ENCODE measurements around the gene PCDH9.
"Not testable (repeated sequence)": the region's sequence is repeated elsewhere in the genome, so short reads cannot be mapped to it uniquely, and the experiment has no call there.

Gene PCDH9

DNA sequence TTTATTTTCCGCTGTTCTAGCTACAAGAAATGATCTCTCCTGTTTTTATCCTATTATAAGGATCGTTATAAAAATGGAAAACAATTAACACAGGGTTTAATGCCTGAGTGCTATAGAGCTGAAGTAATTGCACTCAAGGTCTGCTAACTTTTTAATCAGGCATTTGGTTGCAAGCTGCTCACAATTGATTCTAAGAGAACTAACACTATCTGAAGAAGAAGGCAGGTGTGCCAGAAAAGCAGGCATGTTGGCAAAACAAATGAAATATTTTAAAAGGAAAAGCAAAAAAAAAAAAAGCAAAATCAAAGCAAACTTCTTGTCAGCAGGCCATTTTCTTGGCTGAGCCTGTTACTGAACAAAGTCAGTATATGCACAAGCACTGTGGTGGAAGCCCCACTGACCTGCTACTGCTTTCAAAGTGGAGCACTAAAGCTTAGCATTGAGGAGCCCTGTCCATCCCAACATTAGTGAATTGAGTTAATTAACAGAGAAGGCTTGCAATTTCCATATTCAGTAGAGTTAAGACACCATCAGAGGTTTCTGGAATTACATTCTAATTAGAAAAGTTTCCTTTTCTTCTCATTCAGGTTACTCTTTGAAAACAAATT lies 574.2 kb downstream of the PCDH9 start:
- no peak for DNase-seq (ENCODE audit: low read depth)
- Histone ChIP-seq H3K9me3 (ENCODE audit: control insufficient read depth, low read length) (no peaks in the 10 kb centered on the region), H3K9ac (ENCODE audit: low read length) (no peak overlapping the region), H3K27me3 (replicated peaks; ENCODE audit: control insufficient read depth, insufficient read depth, low read length) (no peaks in the 10 kb centered on the region), H3K4me3 (ENCODE audit: low read length) (no peak overlapping the region), H3K4me1 (ENCODE audit: control insufficient read depth, insufficient read depth, low read length) (peaks cover 19% of the 10 kb centered on the region), H3K36me3 (ENCODE audit: control insufficient read depth, insufficient read depth, low read length, severe bottlenecking) (no peaks in the 10 kb centered on the region)

DNA sequence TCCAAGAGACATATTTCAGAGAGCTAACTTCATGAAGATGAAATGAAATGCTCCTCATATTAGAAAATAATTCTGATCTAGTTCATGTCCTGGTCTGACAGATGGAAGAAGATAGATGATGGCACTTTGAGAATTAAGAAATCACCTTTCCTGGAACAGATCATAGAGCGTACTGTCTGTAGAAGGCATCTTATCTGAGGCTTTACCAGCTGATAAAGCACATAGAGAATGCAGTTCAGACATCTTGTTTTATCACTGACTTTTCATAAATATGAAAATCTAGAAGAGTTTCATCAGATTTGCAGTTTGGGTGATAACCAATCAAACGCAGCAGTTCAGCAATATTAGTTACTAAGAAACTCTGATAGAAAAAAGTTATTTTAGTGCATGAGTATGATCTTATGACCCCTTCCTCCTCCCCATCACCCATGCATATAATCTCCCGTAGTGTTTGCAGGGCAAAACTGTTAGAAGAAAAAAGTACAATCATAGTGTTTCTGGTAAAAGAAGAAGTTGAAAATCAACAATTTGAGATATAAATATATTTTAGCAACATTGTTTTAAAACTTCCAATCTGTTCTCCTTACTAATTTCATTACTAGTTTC lies 585.2 kb downstream of the PCDH9 start:
- no peak for DNase-seq (ENCODE audit: low read depth)
- no peaks in the 10 kb centered on the region for H3K36me3 ChIP-seq (ENCODE audit: control insufficient read depth, insufficient read depth, low read length, severe bottlenecking)
- H3K4me3 ChIP-seq (ENCODE audit: low read length): no peak overlapping the region
- H3K27me3 ChIP-seq (replicated peaks; ENCODE audit: control insufficient read depth, insufficient read depth, low read length): no peaks in the 10 kb centered on the region
- H3K4me1 ChIP-seq (ENCODE audit: control insufficient read depth, insufficient read depth, low read length): no peaks in the 10 kb centered on the region
- no peaks in the 10 kb centered on the region for H3K9me3 ChIP-seq (ENCODE audit: control insufficient read depth, low read length)
- H3K9ac ChIP-seq (ENCODE audit: low read length): no peak overlapping the region

DNA sequence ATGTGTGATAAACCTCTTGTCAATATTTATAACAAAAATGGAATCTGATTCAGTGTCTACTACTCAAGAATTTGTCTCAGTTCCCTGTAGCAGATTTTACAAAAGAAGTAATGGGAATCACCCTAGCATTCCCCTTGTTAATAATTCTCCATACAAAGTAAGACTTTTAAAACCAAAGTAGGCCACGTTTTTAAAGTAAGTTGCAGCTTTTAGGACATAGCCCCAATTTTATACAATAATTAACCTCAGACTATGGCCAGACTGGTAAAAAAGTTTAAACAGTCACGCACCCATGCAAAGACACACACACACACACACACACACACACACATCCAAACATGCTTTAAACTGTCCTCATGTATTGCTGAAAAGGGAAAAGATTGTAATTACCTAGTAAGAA lies 589.9 kb downstream of the PCDH9 start:
- no peak for DNase-seq (ENCODE audit: low read depth)
- Histone ChIP-seq H3K9me3 (ENCODE audit: control insufficient read depth, low read length) (no peaks in the 10 kb centered on the region), H3K9ac (ENCODE audit: low read length) (no peak overlapping the region), H3K4me1 (ENCODE audit: control insufficient read depth, insufficient read depth, low read length) (peaks cover 6% of the 10 kb centered on the region), H3K36me3 (ENCODE audit: control insufficient read depth, insufficient read depth, low read length, severe bottlenecking) (no peaks in the 10 kb centered on the region), H3K27me3 (replicated peaks; ENCODE audit: control insufficient read depth, insufficient read depth, low read length) (no peaks in the 10 kb centered on the region), H3K4me3 (ENCODE audit: low read length) (no peak overlapping the region)

DNA sequence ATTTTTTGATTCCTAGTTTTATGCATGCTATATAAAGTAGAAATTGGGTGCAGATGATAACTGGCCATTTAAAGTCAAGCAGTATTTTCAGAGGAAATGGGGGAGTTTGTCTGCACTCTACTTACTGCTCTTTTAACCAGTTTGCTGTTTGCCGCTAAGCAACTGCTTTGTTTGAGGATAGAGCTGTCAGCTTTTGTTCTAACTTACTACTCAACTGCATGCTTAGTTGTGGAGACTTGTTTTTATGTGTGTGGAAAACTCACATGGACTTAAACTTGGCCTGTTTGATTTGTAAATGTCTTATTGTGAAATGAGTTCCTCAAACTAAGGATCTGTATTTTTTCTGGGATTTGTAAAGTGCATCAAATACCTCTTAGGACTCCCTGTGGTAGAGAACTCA lies 591.1 kb downstream of the PCDH9 start:
- DNase-seq (ENCODE audit: low read depth): no peak
- no peak overlapping the region for H3K4me3 ChIP-seq (ENCODE audit: low read length)
- no peaks in the 10 kb centered on the region for H3K27me3 ChIP-seq (replicated peaks; ENCODE audit: control insufficient read depth, insufficient read depth, low read length)
- no peaks in the 10 kb centered on the region for H3K36me3 ChIP-seq (ENCODE audit: control insufficient read depth, insufficient read depth, low read length, severe bottlenecking)
- H3K9ac ChIP-seq (ENCODE audit: low read length): no peak overlapping the region
- H3K9me3 ChIP-seq (ENCODE audit: control insufficient read depth, low read length): no peaks in the 10 kb centered on the region
- H3K4me1 ChIP-seq (ENCODE audit: control insufficient read depth, insufficient read depth, low read length): peaks cover 18% of the 10 kb centered on the region

DNA sequence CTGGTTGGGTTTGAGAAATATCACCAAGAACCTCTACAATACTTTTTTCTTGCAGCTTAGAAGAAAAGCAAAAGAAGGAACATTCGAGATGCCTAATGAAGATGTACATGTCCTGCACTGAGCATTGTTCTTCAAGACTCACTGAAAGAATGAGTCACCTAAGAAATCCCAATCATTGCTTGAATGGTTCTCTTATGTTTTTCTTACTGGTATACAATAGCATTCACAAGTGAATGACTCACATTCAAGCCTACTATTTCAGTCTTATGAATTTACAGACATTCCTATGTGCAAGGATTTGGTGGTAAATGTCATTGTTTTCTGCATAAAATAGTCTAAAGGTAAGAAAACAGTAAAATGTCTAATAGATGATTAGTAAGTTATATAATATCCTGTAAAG lies 594.6 kb downstream of the PCDH9 start:
- Histone ChIP-seq H3K27me3 (replicated peaks; ENCODE audit: control insufficient read depth, insufficient read depth, low read length) (no peaks in the 10 kb centered on the region), H3K4me3 (ENCODE audit: low read length) (no peak overlapping the region), H3K36me3 (ENCODE audit: control insufficient read depth, insufficient read depth, low read length, severe bottlenecking) (no peaks in the 10 kb centered on the region), H3K9ac (ENCODE audit: low read length) (no peak overlapping the region), H3K9me3 (ENCODE audit: control insufficient read depth, low read length) (no peaks in the 10 kb centered on the region), H3K4me1 (ENCODE audit: control insufficient read depth, insufficient read depth, low read length) (peaks cover 18% of the 10 kb centered on the region)
- peak; percentile 80 for DNase-seq (ENCODE audit: low read depth)

DNA sequence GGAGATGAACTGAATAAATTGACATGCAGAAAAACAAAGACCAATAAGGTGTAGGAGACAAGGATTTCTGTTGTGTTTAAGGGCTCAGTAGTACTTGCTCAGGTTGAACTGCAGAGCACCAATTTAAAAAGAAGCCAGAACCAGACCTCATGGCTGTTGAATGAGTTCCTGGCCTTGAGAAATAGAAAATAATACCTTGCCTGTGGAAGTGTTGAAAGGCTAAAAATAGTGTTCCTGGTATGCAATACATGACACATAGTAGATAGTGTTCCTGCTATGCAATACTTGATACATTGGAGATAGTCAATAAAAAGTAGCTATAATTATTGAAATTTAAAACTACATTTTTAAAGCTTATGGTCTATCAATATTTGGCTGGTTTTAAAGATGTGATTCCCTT lies 595.8 kb downstream of the PCDH9 start:
- no peaks in the 10 kb centered on the region for H3K36me3 ChIP-seq (ENCODE audit: control insufficient read depth, insufficient read depth, low read length, severe bottlenecking)
- peaks cover 4% of the 10 kb centered on the region for H3K9me3 ChIP-seq (ENCODE audit: control insufficient read depth, low read length)
- peaks cover 18% of the 10 kb centered on the region for H3K4me1 ChIP-seq (ENCODE audit: control insufficient read depth, insufficient read depth, low read length)
- no peaks in the 10 kb centered on the region for H3K27me3 ChIP-seq (replicated peaks; ENCODE audit: control insufficient read depth, insufficient read depth, low read length)
- no peak for DNase-seq (ENCODE audit: low read depth)
- H3K4me3 ChIP-seq (ENCODE audit: low read length): no peak overlapping the region
- no peak overlapping the region for H3K9ac ChIP-seq (ENCODE audit: low read length)

DNA sequence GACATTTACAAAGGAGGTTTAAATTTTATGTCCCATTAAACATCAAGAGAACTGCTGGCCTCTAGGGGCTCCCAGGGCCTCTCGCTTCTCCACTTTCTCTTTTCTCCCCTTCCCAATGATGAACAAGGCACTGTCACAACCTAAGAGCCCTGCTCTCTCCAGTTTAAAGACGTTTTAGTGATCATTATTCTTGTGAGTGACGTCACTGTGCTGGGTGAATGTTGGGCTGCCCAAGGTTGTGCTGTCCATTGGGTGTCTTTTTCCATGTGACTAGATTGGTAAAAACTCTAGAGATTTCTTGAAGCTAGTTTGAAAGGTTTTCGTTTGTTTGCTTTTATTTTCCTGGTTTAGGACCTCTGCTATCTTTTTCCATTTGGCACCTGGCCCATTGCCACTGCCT lies 602.6 kb downstream of the PCDH9 start:
- Histone ChIP-seq H3K9ac (ENCODE audit: low read length) (no peak overlapping the region), H3K27me3 (replicated peaks; ENCODE audit: control insufficient read depth, insufficient read depth, low read length) (no peaks in the 10 kb centered on the region), H3K4me3 (ENCODE audit: low read length) (no peak overlapping the region), H3K36me3 (ENCODE audit: control insufficient read depth, insufficient read depth, low read length, severe bottlenecking) (no peaks in the 10 kb centered on the region), H3K4me1 (ENCODE audit: control insufficient read depth, insufficient read depth, low read length) (no peaks in the 10 kb centered on the region), H3K9me3 (ENCODE audit: control insufficient read depth, low read length) (peaks cover 8% of the 10 kb centered on the region)
- no peak for DNase-seq (ENCODE audit: low read depth)

DNA sequence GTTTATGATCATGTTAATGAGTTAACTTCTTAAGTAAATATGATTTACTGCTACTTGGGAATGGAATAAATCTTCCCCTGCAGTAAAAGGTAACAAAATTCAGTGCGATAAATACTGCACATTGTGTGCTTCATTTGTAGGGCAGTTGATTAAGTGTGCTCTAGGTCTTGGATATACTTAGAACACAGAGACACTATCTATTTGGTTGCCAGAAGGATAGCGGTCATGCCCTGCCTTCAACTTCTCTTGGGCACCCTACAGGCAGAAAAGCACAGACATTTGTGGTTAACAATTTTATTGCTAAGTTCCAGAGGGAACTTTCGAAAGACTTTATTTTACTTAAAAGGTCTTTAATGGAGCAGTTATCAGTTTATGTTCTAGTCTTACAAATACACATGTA lies 605.8 kb downstream of the PCDH9 start:
- Histone ChIP-seq H3K27me3 (replicated peaks; ENCODE audit: control insufficient read depth, insufficient read depth, low read length) (no peaks in the 10 kb centered on the region), H3K4me1 (ENCODE audit: control insufficient read depth, insufficient read depth, low read length) (no peaks in the 10 kb centered on the region), H3K36me3 (ENCODE audit: control insufficient read depth, insufficient read depth, low read length, severe bottlenecking) (no peaks in the 10 kb centered on the region), H3K9me3 (ENCODE audit: control insufficient read depth, low read length) (peaks cover 2% of the 10 kb centered on the region), H3K4me3 (ENCODE audit: low read length) (no peak overlapping the region), H3K9ac (ENCODE audit: low read length) (no peak overlapping the region)
- no peak for DNase-seq (ENCODE audit: low read depth)

DNA sequence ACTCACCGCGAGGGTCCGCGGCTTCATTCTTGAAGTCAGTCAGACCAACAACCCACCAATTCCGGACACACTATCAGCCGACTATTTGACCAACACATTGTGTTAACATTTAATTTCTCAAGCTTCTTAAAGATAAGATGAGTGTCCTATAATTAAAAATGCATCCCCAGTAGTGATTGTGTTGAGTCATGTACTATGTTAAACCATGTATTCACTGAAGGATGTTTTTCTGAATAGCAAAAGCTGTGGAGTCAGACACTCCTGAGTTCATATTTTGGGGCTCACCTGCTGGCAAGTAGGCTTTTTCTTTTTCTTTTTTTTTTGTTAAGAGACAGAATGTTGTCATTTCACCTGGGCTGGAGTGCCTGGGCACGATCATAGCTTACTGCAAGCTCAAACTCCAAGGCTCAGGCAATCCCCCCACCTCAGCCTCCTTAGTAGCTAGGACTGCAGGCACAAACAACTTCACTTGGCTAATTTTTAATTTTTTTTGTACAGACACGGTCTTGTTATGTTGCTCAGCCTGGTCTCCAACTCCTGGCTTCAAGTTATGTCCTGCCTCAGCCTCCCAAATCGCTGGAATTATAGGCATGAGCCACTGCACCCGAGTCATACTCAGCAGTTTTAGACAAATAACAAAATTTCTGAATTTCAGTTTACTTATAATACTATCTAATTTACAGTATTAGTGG lies 606.9 kb downstream of the PCDH9 start:
- Histone ChIP-seq H3K4me3 (ENCODE audit: low read length) (no peak overlapping the region), H3K27me3 (replicated peaks; ENCODE audit: control insufficient read depth, insufficient read depth, low read length) (no peaks in the 10 kb centered on the region), H3K36me3 (ENCODE audit: control insufficient read depth, insufficient read depth, low read length, severe bottlenecking) (no peaks in the 10 kb centered on the region), H3K4me1 (ENCODE audit: control insufficient read depth, insufficient read depth, low read length) (no peaks in the 10 kb centered on the region), H3K9ac (ENCODE audit: low read length) (no peak overlapping the region), H3K9me3 (ENCODE audit: control insufficient read depth, low read length) (no peaks in the 10 kb centered on the region)
- no peak for DNase-seq (ENCODE audit: low read depth)

DNA sequence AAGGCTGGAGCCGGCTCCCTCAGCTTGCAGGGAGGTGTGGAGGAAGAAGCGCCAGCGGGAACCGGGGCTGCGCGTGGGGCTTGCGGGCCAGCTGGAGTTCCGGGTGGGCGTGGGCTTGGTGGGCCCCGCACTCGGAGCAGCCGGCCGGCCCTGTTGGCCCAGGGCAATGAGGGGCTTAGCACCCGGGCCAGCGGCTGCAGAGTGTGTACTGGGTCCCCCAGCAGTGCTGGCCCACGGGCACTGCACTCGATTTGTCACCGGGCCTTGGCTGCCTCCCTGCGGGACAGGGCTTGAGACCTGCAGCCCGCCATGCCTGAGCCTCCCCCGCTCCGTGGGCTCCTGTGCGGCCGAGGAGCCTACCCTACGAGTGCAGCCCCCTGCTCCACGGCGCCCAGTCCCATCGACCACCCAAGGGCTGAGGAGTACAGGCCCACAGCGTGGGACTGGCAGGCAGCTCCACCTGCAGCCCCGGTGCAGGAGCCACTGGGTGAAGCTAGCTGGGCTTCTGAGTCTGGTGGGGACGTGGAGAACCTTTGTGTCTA lies 608.2 kb downstream of the PCDH9 start:
- not testable (repeated sequence) for H3K36me3 ChIP-seq (ENCODE audit: control insufficient read depth, insufficient read depth, low read length, severe bottlenecking); H3K4me3 ChIP-seq (ENCODE audit: low read length); H3K9me3 ChIP-seq (ENCODE audit: control insufficient read depth, low read length); H3K4me1 ChIP-seq (ENCODE audit: control insufficient read depth, insufficient read depth, low read length); DNase-seq (ENCODE audit: low read depth); H3K9ac ChIP-seq (ENCODE audit: low read length); H3K27me3 ChIP-seq (replicated peaks; ENCODE audit: control insufficient read depth, insufficient read depth, low read length)

DNA sequence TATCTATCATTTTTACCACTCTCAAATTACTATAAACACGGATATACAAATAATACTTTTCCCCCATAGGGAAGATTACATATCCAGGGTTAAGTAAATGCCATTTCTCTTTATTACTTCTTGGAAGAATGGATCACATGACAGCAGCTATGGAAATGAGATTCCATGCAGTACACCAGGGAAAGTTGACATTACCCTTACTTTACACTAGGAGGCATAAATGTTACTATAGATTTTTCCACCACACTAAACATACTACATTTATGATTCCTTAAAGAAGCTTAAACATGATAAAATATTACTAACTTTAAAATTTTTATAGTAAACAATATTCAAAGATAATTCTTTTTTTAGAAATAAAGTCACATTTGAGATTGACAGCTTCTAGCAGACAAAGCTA lies 611.4 kb downstream of the PCDH9 start:
- H3K4me3 ChIP-seq (ENCODE audit: low read length): no peak overlapping the region

More for the DNA sequence above, 611.4 kb downstream of the PCDH9 start:
- Histone ChIP-seq H3K9ac (ENCODE audit: low read length) (no peak overlapping the region), H3K36me3 (ENCODE audit: control insufficient read depth, insufficient read depth, low read length, severe bottlenecking) (no peaks in the 10 kb centered on the region), H3K4me1 (ENCODE audit: control insufficient read depth, insufficient read depth, low read length) (no peaks in the 10 kb centered on the region), H3K27me3 (replicated peaks; ENCODE audit: control insufficient read depth, insufficient read depth, low read length) (no peaks in the 10 kb centered on the region), H3K9me3 (ENCODE audit: control insufficient read depth, low read length) (peaks cover 2% of the 10 kb centered on the region)
- DNase-seq (ENCODE audit: low read depth): peak; percentile 75
